AG20443 (cell line): ENCODE measurements around the gene SLC22A15.

Experiments
- DNase-seq: peaks from one replicate; pipeline ENCODE4 v3.0.0; 2012; ENCODE audit warnings: low spot score, mixed read lengths

The SLC22A15 gene

DNA sequence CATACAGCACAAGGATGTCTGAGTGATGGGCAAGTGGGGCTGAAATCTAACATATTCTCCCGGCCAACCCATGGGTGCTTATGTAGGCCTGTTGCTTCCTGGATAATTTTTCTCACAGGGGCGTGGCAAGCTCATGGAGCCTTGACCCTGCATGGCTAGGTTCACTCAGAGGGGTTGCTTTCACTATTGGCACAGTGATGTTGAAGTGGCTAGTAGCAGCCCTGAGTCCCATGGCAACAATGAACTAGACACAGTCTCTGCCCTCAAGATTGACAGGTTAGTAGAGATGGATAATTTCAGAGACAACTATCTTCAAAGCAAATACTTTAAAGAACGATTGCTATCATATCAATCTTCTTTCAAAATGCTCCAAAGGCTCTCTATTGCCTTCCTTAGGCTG, 128.4 kb downstream of the SLC22A15 start:
- DNase-seq = no peak

GRCh38 chr1:116105996-116106395, 129.7 kb downstream of the SLC22A15 start:
- DNase-seq = no peak

GRCh38 chr1:116106646-116107045, 130.3 kb downstream of the SLC22A15 start:
- no peak for DNase-seq

GRCh38 chr1:116107371-116107770, 131.1 kb downstream of the SLC22A15 start:
- no peak for DNase-seq

DNA sequence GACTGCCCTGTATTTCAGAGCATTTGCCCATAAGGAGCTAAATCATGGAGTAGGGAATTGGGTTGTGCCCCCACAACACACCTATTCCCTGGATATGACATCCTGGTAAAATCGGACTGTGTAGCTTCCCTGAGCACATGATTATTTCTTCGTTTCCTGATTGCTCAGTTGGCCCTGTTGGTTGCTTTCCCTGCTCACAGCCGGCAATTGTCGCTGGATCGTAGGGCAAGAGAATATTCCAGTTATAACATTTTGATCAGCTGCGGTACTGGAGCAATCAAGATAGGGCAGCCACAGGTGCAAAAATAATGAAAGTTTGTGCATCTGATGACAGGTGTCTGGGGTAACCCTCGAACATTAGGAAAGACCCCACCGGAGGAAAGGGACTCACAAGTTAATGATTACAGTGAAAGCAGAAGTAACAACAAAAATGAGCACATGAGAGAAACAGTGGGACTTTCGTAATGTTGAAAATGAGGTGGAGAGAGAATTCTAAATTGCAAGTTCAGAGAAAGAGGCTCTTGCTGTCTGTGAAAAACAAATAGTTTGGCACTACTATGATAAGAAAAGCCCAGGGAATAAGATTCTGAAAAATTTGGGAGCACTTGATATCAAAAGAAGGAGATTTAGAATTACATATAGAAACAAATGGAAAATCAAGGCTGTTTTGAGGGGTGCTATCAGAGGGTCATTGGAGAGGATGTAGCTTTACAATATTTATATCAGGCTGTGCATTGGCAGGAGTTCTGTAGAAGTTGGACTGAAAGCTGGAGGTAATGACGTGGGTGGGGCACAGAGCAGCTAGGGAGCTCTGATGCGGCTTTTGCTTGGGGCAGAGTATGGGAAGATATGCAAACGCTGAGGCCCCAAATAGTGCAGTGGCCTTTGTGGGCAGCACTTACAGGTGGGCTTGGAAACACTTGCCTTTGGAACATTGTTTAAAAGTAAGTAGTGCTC, 134.5 kb downstream of the SLC22A15 start, which contains the start of gene MAB21L3:
TSS of gene MAB21L3 (plus strand) at position 833 of the 957 bp plus-strand sequence. CDS start 1,217 bp downstream, outside the sequence.
- no peak for DNase-seq

DNA sequence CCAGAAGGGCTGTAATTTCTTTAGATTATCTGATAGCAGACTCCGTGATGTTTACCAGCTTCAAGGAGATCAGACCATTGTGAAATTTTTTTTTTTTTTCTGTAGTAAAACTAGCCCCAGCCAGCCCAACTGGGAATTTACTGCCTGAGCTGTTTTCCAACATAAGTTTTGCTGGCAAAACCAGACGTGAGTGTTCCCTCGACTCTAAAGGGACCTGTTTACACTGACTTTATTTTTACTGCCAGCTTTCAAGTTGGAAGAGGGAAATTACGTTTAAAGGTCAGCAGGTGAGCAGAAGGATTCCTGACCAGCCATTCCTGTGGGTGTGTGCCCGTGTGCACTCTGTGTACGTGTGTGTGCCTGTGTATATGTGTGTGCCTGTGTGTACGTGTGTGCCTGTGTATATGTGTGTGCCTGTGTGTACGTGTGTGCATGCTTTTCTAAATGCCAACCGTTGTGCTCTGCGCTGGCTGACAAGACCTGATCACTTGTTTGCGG, 135.3 kb downstream of the SLC22A15 start:
- no peak for DNase-seq

DNA sequence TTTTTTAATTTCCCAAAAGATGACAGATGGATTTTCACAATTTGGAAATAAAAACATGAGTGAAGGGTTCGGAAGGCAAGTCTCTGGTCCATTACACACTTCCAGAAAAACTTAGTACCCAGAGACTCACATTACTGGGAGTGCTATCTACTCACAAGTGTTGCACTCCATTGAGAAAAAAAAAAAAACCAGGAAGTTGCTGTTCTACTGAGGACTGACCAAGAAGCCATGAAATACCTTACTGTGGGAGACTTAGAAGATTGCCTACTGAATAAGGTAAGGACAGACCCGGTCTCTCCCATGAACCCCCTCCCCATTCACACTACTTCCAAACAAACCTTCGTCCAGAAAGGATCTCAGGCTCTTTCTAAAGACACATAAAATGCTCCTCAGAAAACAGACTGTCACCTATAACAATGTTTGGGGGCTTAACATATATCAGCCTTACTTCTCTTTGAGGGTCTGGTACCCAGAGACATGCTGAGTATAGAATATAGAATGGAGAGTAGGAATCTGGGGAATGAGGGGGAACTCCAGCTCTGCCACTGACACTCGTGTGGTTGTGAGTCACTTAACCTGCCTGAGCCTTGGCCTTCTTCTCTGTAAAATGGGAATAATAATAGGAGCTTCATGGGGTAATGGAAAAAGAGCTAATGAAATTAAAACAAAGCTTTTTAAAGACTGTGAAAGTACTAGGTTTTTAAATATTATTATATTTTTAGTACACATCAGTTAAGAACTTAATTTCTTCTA, 136.3 kb downstream of the SLC22A15 start:
- DNase-seq = no peak

DNA sequence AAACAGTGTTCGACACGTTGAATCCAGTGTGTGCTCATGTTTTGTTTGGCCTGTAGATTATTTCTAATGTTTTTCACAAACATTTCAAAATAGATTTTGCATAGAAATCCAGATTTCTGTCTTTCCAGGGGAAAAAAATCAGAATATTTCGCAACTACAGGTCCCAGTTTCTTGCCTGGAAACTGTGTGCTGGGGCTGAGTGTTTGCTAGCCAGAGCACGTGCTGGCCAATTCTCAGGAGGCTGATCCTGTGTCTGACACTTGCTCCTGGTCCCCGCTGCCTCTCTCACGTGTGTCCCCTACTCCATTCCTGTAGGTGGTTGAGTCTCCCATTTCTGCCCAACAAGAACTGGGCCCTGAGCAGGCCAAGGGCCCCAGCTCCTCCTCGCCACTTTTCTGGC, 137.3 kb downstream of the SLC22A15 start:
- DNase-seq = no peak

GRCh38 chr1:116115476-116116439, 139.4 kb downstream of the SLC22A15 start:
- peak; percentile 83 for DNase-seq

DNA sequence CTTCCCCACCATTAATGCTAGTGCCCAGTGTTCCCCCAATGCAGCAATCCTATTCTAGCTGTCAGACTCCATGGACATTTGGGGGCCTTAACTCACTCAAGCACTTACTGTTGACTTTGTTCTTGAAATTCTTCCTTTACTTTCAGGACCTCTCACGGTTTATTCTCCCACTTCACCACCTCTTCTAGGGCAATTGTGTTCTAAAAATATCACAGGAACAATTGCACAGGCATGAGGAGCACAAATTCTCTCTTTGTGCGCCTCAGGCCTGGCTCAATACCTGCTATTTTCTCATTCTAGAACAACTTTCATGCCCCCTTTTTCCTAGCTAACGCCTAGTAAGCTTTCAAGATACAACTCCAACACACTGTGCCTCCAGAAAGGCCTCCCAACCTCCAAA, 142.2 kb downstream of the SLC22A15 start:
- DNase-seq = no peak
